ENCODE results near the gene ZPLD1.

The ZPLD1 gene

GRCh38 chr3:102434715-102435114 lies at the start of gene ZPLD1:
Gene ZPLD1, plus strand, starts transcription at chr3:102435015. Its CDS starts 3,473 bp downstream, at chr3:102438488.
- DNase-seq (ENCODE audit: low read depth in 2 of 2) = no peak

GRCh38 chr3:102390171-102390864 lies 44.5 kb upstream of the ZPLD1 start:
- DNase-seq (ENCODE audit: low read depth in 2 of 2) = no peak

- DNase-seq (ENCODE audit: low read depth in 2 of 2) = no peak
These were observed 43.9 kb upstream of the ZPLD1 start for GRCh38 chr3:102390916-102391315.

GRCh38 chr3:102391491-102391890 lies 43.3 kb upstream of the ZPLD1 start:
- no peak for DNase-seq (ENCODE audit: low read depth in 2 of 2)

GRCh38 chr3:102394517-102394916 lies 40.3 kb upstream of the ZPLD1 start:
- no peak for DNase-seq (ENCODE audit: low read depth in 2 of 2)

- no peak for DNase-seq (ENCODE audit: low read depth in 2 of 2)
These were observed 36.6 kb upstream of the ZPLD1 start for GRCh38 chr3:102398176-102398575.

GRCh38 chr3:102398666-102399065 lies 36.1 kb upstream of the ZPLD1 start:
- no peak for DNase-seq (ENCODE audit: low read depth in 2 of 2)

GRCh38 chr3:102400142-102400541 lies 34.7 kb upstream of the ZPLD1 start:
- DNase-seq (ENCODE audit: low read depth in 2 of 2) = no peak

GRCh38 chr3:102400766-102401165 lies 34.0 kb upstream of the ZPLD1 start:
- no peak for DNase-seq (ENCODE audit: low read depth in 2 of 2)

- no peak for DNase-seq (ENCODE audit: low read depth in 2 of 2)
These were observed 24.2 kb upstream of the ZPLD1 start for GRCh38 chr3:102410616-102411015.

- DNase-seq (ENCODE audit: low read depth in 2 of 2) = no peak
These were observed 19.3 kb upstream of the ZPLD1 start for GRCh38 chr3:102415553-102415952.

GRCh38 chr3:102419786-102420185 lies 15.0 kb upstream of the ZPLD1 start:
- DNase-seq (ENCODE audit: low read depth in 2 of 2) = no peak

- no peak for DNase-seq (ENCODE audit: low read depth in 2 of 2)
These were observed 7.0 kb downstream of the ZPLD1 start for GRCh38 chr3:102441832-102442231.

GRCh38 chr3:102443021-102443420 lies 8.2 kb downstream of the ZPLD1 start:
- no peak for DNase-seq (ENCODE audit: low read depth in 2 of 2)

- DNase-seq (ENCODE audit: low read depth in 2 of 2) = no peak
These were observed 9.3 kb downstream of the ZPLD1 start for GRCh38 chr3:102444101-102444500.

- no peak for DNase-seq (ENCODE audit: low read depth in 2 of 2)
These were observed 12.5 kb downstream of the ZPLD1 start for GRCh38 chr3:102447272-102447671.

GRCh38 chr3:102449341-102449740 lies 14.5 kb downstream of the ZPLD1 start:
- no peak for DNase-seq (ENCODE audit: low read depth in 2 of 2)

GRCh38 chr3:102449930-102450329 lies 15.1 kb downstream of the ZPLD1 start:
- DNase-seq (ENCODE audit: low read depth in 2 of 2) = no peak

- DNase-seq (ENCODE audit: low read depth in 2 of 2) = no peak
These were observed 16.2 kb downstream of the ZPLD1 start for GRCh38 chr3:102450976-102451375.

- DNase-seq (ENCODE audit: low read depth in 2 of 2) = no peak
These were observed 16.7 kb downstream of the ZPLD1 start for GRCh38 chr3:102451543-102451942.

- DNase-seq (ENCODE audit: low read depth in 2 of 2) = no peak
These were observed 19.4 kb downstream of the ZPLD1 start for GRCh38 chr3:102454181-102454580.

GRCh38 chr3:102457644-102458043 lies 22.8 kb downstream of the ZPLD1 start:
- DNase-seq (ENCODE audit: low read depth in 2 of 2) = no peak

- DNase-seq (ENCODE audit: low read depth in 2 of 2) = no peak
These were observed 25.8 kb downstream of the ZPLD1 start for GRCh38 chr3:102460579-102460978.

GRCh38 chr3:102464261-102464660 lies 29.4 kb downstream of the ZPLD1 start:
- no peak for DNase-seq (ENCODE audit: low read depth in 2 of 2)
